ENCODE data around the gene ATCAY. TPM values are rescaled to one million over a fixed set of nuclear protein-coding genes. Genes with fewer than 3 reads are reported as not detected.

The ATCAY gene
- total and polyA plus RNA-seq, 2 of the 13 experiments (the other 11 are each of a cell fraction or from before 2014, with no cell fraction given), result not detected

GRCh38 chr19:3863648-3864047 is 16.8 kb upstream of the ATCAY start:
- H3K27ac ChIP-seq (ENCODE audit: extremely low read length, insufficient read depth, low read length), result no peak overlapping the region
- peaks cover 13% of the 10 kb centered on the region for H3K4me1 ChIP-seq (ENCODE audit: insufficient read depth, low read length)
- H3K9me3 ChIP-seq (ENCODE audit: low read length), result no peaks in the 10 kb centered on the region
- H3K79me2 ChIP-seq (ENCODE audit: insufficient read depth, low read length), result no peaks in the 10 kb centered on the region
- peaks cover 4 to 25% of the 10 kb centered on the region in 2 experiments; a peak in 3 of 5 replicates for H3K27me3 ChIP-seq (ENCODE audit: control insufficient read depth in 1 of 2, insufficient read depth in 2 of 2, low read length in 2 of 2)
- DNase-seq (ENCODE audit: low spot score) (no peak), FAIRE-seq (no peak), ATAC-seq (no peak)
- no peaks in the 10 kb centered on the region for H3K36me3 ChIP-seq (replicated peaks in 1 of 2; ENCODE audit: control insufficient read depth in 1 of 2, insufficient read depth in 2 of 2, low read length in 2 of 2)
- no TSS peak for BruUV-seq (replicated peaks)
- ChIA-PET CTCF (ENCODE audit: low intra/inter-chr PET ratio, low total read pairs) (no interaction called here), POLR2A (no interaction called here)
- H3K4me3 ChIP-seq (replicated peaks in 1 of 3; ENCODE audit: insufficient read depth in 1 of 3, low read depth in 2 of 3, low read length in 3 of 3), result no peak overlapping the region
- TF ChIP-seq ZNF629 (CRISPR knock-in tag; conservative IDR thresholded peaks at IDR 0.05), result peak; percentile 62
- TF ChIP-seq, protein P1, sequence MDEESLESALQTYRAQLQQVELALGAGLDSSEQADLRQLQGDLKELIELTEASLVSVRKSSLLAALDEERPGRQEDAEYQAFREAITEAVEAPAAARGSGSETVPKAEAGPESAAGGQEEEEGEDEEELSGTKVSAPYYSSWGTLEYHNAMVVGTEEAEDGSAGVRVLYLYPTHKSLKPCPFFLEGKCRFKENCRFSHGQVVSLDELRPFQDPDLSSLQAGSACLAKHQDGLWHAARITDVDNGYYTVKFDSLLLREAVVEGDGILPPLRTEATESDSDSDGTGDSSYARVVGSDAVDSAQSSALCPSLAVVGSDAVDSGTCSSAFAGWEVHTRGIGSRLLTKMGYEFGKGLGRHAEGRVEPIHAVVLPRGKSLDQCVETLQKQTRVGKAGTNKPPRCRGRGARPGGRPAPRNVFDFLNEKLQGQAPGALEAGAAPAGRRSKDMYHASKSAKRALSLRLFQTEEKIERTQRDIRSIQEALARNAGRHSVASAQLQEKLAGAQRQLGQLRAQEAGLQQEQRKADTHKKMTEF (CRISPR knock-in tag; IDR thresholded peaks at IDR 0.05), result no peak
- no peak overlapping the region for H2AFZ ChIP-seq (ENCODE audit: low read length)
- in situ Hi-C loops (cut with HindIII; ENCODE audit: extremely low pct_ligation_motif_present, low pct_unique_long_range_greater_than_20kb), result loop anchor here (25.0 kb wide), 1 partner anchor 349 kb away; no protein-coding TSS in a partner anchor
- intact Hi-C loops (cut with micrococcal nuclease; ENCODE audit: unreplicated experiment), result no loop called here
- no peak overlapping the region for H3K4me2 ChIP-seq (ENCODE audit: low read depth, low read length)
- H3K9ac ChIP-seq (ENCODE audit: insufficient read depth, low read depth, low read length), result no peak overlapping the region
- no peaks in the 10 kb centered on the region for H4K20me1 ChIP-seq (ENCODE audit: insufficient read depth, low read length)
- WGBS (ENCODE audit: low lambda C conversion rate), result 58% methylated on average over 3 of the region's 12 CpGs

DNA sequence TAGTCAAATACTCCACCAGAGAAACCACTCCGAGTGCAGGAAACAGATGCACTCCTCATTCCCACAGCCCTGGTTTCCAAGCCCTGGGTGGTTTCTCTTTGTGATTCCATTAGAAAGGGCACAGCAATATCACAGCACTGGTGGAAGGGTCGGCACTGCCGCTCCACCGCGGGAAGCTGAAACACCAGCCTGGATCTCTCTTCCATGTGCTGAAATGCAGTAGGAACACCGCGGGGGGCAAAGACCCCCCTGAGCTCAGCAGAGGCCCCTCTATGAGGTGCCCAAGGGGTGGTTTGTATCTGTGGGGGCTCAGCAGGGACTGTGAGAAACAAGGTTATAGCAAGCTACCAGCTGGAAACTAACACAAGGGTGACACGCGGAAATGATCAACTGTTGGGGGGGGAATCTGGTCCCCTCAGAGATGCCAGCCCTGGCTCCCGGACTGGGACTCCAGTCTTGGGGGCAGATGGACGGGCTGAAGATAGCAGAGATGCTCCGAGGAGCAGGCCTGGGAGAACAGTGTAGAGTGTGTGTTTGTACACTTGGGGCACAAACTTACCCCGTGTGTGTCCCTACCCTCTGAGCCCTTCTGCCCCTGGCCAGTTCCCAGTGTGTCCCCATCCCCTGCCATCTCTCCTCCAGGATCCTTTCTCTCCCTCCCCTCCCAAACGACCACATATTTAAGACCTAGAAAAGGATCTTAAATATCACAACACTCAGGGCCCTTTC is 13.4 kb upstream of the ATCAY start:
- no peaks in the 10 kb centered on the region for H3K36me3 ChIP-seq (replicated peaks in 1 of 2; ENCODE audit: control insufficient read depth in 1 of 2, insufficient read depth in 2 of 2, low read length in 2 of 2)
- no peak for TF ChIP-seq SNAPC2 (CRISPR knock-in tag; IDR thresholded peaks at IDR 0.05)
- no peak for TF ChIP-seq HMGA1 (CRISPR knock-in tag; conservative IDR thresholded peaks at IDR 0.05)
- no peak for TF ChIP-seq HIC2 (CRISPR knock-in tag; IDR thresholded peaks at IDR 0.05; ENCODE audit: low read depth)
- TF ChIP-seq MTA3 (CRISPR knock-in tag; IDR thresholded peaks at IDR 0.05), result no peak
- no peak for TF ChIP-seq ARNT2 (CRISPR knock-in tag; IDR thresholded peaks at IDR 0.05; ENCODE audit: low read depth)
- TF ChIP-seq ZBTB21 (CRISPR knock-in tag; IDR thresholded peaks at IDR 0.05), result no peak
- no peak for TF ChIP-seq ZNF281 (CRISPR knock-in tag; IDR thresholded peaks at IDR 0.05; ENCODE audit: borderline replicate concordance)
- TF ChIP-seq ZNF775 (CRISPR knock-in tag; IDR thresholded peaks at IDR 0.05; ENCODE audit: borderline replicate concordance), result no peak
- no peak for TF ChIP-seq NCOA1 (CRISPR knock-in tag; IDR thresholded peaks at IDR 0.05)
- TF ChIP-seq ZNF263 (CRISPR knock-in tag; IDR thresholded peaks at IDR 0.05), result no peak
- FAIRE-seq, result no peak
- intact Hi-C loops (cut with micrococcal nuclease; ENCODE audit: unreplicated experiment), result no loop called here
- no peak overlapping the region for H3K9ac ChIP-seq (ENCODE audit: insufficient read depth, low read depth, low read length)
- 20% methylated on average over 11 of the region's 14 CpGs for whole genome bisulfite sequencing (ENCODE audit: low lambda C conversion rate)
- H3K4me1 ChIP-seq (ENCODE audit: insufficient read depth, low read length), result peaks cover 17% of the 10 kb centered on the region
- peaks cover 4 to 29% of the 10 kb centered on the region in 2 experiments; a peak in 3 of 5 replicates for H3K27me3 ChIP-seq (ENCODE audit: control insufficient read depth in 1 of 2, insufficient read depth in 2 of 2, low read length in 2 of 2)
- CTCF ChIA-PET (ENCODE audit: low intra/inter-chr PET ratio, low total read pairs), result no interaction called here
- no peaks in the 10 kb centered on the region for H4K20me1 ChIP-seq (ENCODE audit: insufficient read depth, low read length)
- no peaks in the 10 kb centered on the region for H3K9me3 ChIP-seq (ENCODE audit: low read length)
- H3K4me2 ChIP-seq (ENCODE audit: low read depth, low read length), result no peak overlapping the region
- in situ Hi-C loops (cut with HindIII; ENCODE audit: extremely low pct_ligation_motif_present, low pct_unique_long_range_greater_than_20kb), result loop anchor here (25.0 kb wide), 1 partner anchor 345 kb away; no protein-coding TSS in a partner anchor
- no peak overlapping the region for H3K4me3 ChIP-seq (replicated peaks in 1 of 3; ENCODE audit: insufficient read depth in 1 of 3, low read depth in 2 of 3, low read length in 3 of 3)
- no peak overlapping the region for H3K27ac ChIP-seq (ENCODE audit: extremely low read length, insufficient read depth, low read length)
- ATAC-seq, result 0 out of 3 replicates have a peak, but pooled peaks have one; percentile 18
- POLR2A ChIA-PET, result no interaction called here
- H3K79me2 ChIP-seq (ENCODE audit: insufficient read depth, low read length), result no peaks in the 10 kb centered on the region
- no TSS peak for BruUV-seq (replicated peaks)
- H2AFZ ChIP-seq (ENCODE audit: low read length), result no peak overlapping the region
- DNase-seq (ENCODE audit: low spot score), result no peak
